Neural crest cell (in vitro differentiated cells): ENCODE data around the gene ARFRP1. TPM values are rescaled to one million over a fixed set of nuclear protein-coding genes. Genes with fewer than 3 reads are reported as not detected.

ENCODE experiments used
- DNase-seq: peaks from one replicate; pipeline ENCODE4 v3.0.0; 2021; ENCODE audit warnings: low read depth, mixed read lengths, low spot score
- H3K27ac Mint-ChIP-seq: one replicate; pipeline ENCODE4 v1.8.0; 2021; ENCODE audit warnings: mild to moderate bottlenecking, mixed read lengths; ENCODE audit not compliant: unreplicated experiment
- H3K27me3 Mint-ChIP-seq: 2 replicates; pipeline ENCODE4 v1.8.0; 2021; ENCODE audit warnings: low read depth, mild to moderate bottlenecking, mixed read lengths
- H3K36me3 Mint-ChIP-seq: 2 replicates; pipeline ENCODE4 v1.8.0; 2021; ENCODE audit warnings: low read depth, mild to moderate bottlenecking, mixed read lengths
- H3K4me1 Mint-ChIP-seq: 2 replicates; pipeline ENCODE4 v1.8.0; 2021; ENCODE audit warnings: mixed read lengths
- H3K4me3 Mint-ChIP-seq: one replicate; pipeline ENCODE4 v1.8.0; 2021; ENCODE audit warnings: mild to moderate bottlenecking, mixed read lengths
- H3K9me3 Mint-ChIP-seq: 2 replicates; pipeline ENCODE4 v1.8.0; 2021; ENCODE audit warnings: mixed read lengths
- CTCF ChIP-seq: fragments of 200-600 bp; sonication (generic); conservative IDR thresholded peaks from 2 replicates; pipeline ENCODE4 v1.5.0; 2021; ENCODE audit warnings: antibody characterized with exemption, mild to moderate bottlenecking
- total RNA-seq: library from RNA; stranded (reverse); gene quantifications from 2 replicates; pipeline ENCODE4 v1.2.1, GENCODE V29; 2021

ARFRP1 gene
- total RNA-seq, 1 donor from 2014 or later: 42.1 TPM

GRCh38 chr20:63741354-63741675 is 33.5 kb upstream of the ARFRP1 start:
- H3K27me3 Mint-ChIP-seq: peaks cover 5% of the 10 kb centered on the region
- DNase-seq: no peak
- peaks cover 4% of the 10 kb centered on the region for H3K36me3 Mint-ChIP-seq
- TF ChIP-seq CTCF: no peak
- no peaks in the 10 kb centered on the region for H3K9me3 Mint-ChIP-seq
- no peaks in the 10 kb centered on the region for H3K4me1 Mint-ChIP-seq
- no peak overlapping the region for H3K27ac Mint-ChIP-seq
- H3K4me3 Mint-ChIP-seq: peak overlapping the region; percentile 68

GRCh38 chr20:63740627-63741353 is 33.0 kb upstream of the ARFRP1 start:
- Mint-ChIP-seq H3K4me3 (peak overlapping the region; percentile 85), H3K27ac (no peak overlapping the region), H3K4me1 (no peaks in the 10 kb centered on the region), H3K27me3 (peaks cover 9% of the 10 kb centered on the region), H3K36me3 (peaks cover 7% of the 10 kb centered on the region), H3K9me3 (no peaks in the 10 kb centered on the region)
- peak; percentile 18 for TF ChIP-seq CTCF
- DNase-seq: peak; percentile 45

GRCh38 chr20:63740070-63740626 is 32.4 kb upstream of the ARFRP1 start:
- H3K4me1 Mint-ChIP-seq: no peaks in the 10 kb centered on the region
- TF ChIP-seq CTCF: no peak
- H3K4me3 Mint-ChIP-seq: peak overlapping the region; percentile 38
- H3K27me3 Mint-ChIP-seq: peaks cover 6% of the 10 kb centered on the region
- DNase-seq: no peak
- H3K36me3 Mint-ChIP-seq: peaks cover 4% of the 10 kb centered on the region
- no peaks in the 10 kb centered on the region for H3K9me3 Mint-ChIP-seq
- no peak overlapping the region for H3K27ac Mint-ChIP-seq

GRCh38 chr20:63739130-63740069 is 31.6 kb upstream of the ARFRP1 start, which contains the start of gene SLC2A4RG:
Gene SLC2A4RG (plus strand): TSS chr20:63739776. CDS start chr20:63739913, 137 bp downstream.
- DNase-seq: peak; percentile 59
- no peaks in the 10 kb centered on the region for H3K4me1 Mint-ChIP-seq
- peaks cover 6% of the 10 kb centered on the region for H3K27me3 Mint-ChIP-seq
- no peaks in the 10 kb centered on the region for H3K9me3 Mint-ChIP-seq
- peak within 1 kb of the TSS; percentile 38 for H3K4me3 Mint-ChIP-seq
- TF ChIP-seq CTCF: no peak
- H3K36me3 Mint-ChIP-seq: peaks cover 4% of the 10 kb centered on the region
- H3K27ac Mint-ChIP-seq: no peak within 1 kb of the TSS

GRCh38 chr20:63738687-63739129 is 30.9 kb upstream of the ARFRP1 start:
- H3K27ac Mint-ChIP-seq: no peak overlapping the region
- TF ChIP-seq CTCF: no peak
- H3K4me1 Mint-ChIP-seq: no peaks in the 10 kb centered on the region
- H3K4me3 Mint-ChIP-seq: no peak overlapping the region
- peaks cover 9% of the 10 kb centered on the region for H3K27me3 Mint-ChIP-seq
- DNase-seq: peak; percentile 45
- H3K36me3 Mint-ChIP-seq: peaks cover 8% of the 10 kb centered on the region
- no peaks in the 10 kb centered on the region for H3K9me3 Mint-ChIP-seq
